IPS-20b (cell line): ENCODE data around the gene HOXB3.

Experiments used
- H3K27ac ChIP-seq: one replicate; pipeline ENCODE4 v1.5.1; 2013; ENCODE audit warnings: low read length
- H3K27me3 ChIP-seq: 2 replicates; pipeline ENCODE4 v1.6.1; 2013; ENCODE audit warnings: mild to moderate bottlenecking, low read length, inconsistent platforms; ENCODE audit not compliant: insufficient read depth
- H3K36me3 ChIP-seq: 2 replicates; pipeline ENCODE4 v1.6.1; 2013; ENCODE audit warnings: low read depth, mild to moderate bottlenecking, inconsistent platforms, low read length, moderate library complexity; ENCODE audit not compliant: insufficient read depth
- H3K4me1 ChIP-seq: 2 replicates; pipeline ENCODE4 v1.6.1; 2013; ENCODE audit warnings: mild to moderate bottlenecking, control low read depth, inconsistent platforms, low read length, moderate library complexity; ENCODE audit not compliant: insufficient read depth
- H3K4me3 ChIP-seq: 2 replicates; pipeline ENCODE4 v1.5.1; 2013; ENCODE audit warnings: mild to moderate bottlenecking, low read length, inconsistent platforms
- H3K9ac ChIP-seq: 2 replicates; pipeline ENCODE4 v1.6.1; 2013; ENCODE audit warnings: low read depth, mild to moderate bottlenecking, inconsistent platforms, low read length, moderate library complexity
- H3K9me3 ChIP-seq: 2 replicates; pipeline ENCODE4 v1.6.1; 2013; ENCODE audit warnings: mild to moderate bottlenecking, low read depth, low read length, inconsistent platforms; ENCODE audit not compliant: insufficient read depth

The HOXB3 gene

DNA sequence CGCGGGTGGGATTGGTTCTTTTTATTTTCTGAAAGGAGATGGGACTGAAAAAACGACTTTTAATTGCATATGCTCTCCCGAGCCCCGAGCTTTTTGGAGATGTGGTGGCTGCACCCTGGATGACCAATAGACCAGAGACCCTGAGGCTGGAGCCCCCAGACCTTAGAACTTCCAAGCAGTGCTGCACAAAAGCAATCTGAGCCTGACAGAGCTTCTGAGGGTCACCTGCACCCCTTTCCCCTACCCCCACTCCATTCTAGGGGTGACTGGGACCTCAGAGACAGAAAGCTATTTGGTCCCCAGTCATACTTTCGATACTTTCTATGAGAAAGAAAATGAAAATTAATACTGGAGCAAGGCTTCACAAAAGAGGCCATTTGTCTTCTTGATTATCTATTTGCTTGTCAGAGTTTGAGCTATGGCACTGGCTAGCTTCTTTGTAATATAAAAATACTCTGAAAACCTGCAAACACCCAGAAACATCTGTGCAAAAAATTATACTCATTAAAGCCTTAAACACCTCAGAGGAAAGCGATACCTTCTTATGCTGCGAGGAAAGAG is 15.5 kb downstream of the HOXB3 start:
- Histone ChIP-seq H3K9me3 (no peaks in the 10 kb centered on the region; the same call in 1 of the 2 replicates), H3K4me1 (no peaks in the 10 kb centered on the region), H3K27ac (no peak overlapping the region), H3K4me3 (no peak overlapping the region), H3K27me3 (peaks cover 100% of the 10 kb centered on the region), H3K9ac (no peak overlapping the region), H3K36me3 (no peaks in the 10 kb centered on the region)

DNA sequence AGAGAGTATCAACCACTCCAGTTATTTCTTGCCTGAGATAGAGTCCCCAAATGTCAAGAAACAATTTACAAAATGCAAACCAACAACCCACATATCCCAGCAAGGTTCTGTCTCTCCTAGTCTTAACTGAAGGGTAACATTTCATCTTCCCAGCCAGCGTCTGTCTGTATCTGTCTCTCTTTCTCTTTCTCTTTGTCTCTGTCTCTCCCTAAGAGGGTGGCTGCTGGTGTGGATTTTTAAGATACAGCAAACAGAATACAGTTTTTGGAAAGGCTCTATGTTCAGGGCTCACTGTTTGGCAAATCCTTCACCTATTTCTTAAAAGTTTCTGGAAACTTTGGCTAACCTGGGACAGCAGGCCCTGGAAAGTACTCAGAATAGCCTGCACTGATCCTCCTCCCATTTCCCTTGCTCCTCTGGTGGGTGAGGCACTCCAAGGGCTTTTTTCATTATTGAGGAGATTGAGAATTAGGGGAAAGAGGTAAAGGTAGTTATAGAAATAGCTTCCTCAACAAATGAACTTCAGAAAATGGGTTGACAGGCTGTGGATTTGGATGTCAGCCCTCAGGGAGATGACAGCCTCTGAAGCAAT is 18.1 kb downstream of the HOXB3 start:
- H3K4me1 ChIP-seq, result no peaks in the 10 kb centered on the region
- H3K27ac ChIP-seq, result no peak overlapping the region
- no peak overlapping the region for H3K4me3 ChIP-seq
- no peak overlapping the region for H3K9ac ChIP-seq
- H3K9me3 ChIP-seq, result no peaks in the 10 kb centered on the region; the same call in none of the 2 replicates
- no peaks in the 10 kb centered on the region for H3K36me3 ChIP-seq
- H3K27me3 ChIP-seq, result peaks cover 100% of the 10 kb centered on the region

DNA sequence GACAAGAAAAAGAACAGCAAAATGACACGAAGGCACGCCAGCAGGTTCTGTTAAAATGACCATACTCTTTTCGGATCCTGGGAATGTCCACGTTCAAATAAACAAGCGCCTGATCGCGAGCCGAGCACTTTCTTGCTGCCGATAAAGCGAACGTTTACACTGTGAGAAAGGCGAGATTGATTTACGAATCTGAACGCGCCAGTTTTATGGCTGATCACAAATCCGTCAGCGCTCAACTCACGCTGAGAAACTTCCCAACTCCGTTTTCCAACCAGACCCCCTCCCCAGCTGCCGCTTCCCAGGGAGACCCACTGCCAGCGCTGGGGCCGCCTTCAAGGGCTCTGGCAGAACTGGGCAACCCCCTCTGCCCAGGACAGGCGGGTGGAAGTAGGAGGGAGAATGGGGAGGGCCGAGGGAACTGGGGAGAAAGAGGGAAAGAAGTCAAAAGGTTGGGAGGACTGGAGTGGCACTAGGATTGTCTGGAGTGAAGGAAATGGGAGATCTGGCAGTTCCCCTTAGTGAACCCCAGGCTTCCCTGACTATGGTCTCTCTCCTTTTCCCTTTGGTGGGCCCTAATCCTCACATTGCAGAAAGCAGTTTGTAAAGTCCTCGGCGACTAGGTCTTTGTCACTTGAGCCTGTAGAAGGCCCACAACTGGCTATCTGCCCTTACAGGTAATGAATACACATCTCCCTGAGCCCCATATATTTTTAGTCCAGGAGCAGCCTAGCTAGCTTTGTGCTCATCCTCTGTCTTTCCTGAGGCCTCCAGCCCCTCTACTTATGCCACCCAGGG is 18.8 kb downstream of the HOXB3 start:
- Histone ChIP-seq H3K36me3 (no peaks in the 10 kb centered on the region), H3K9me3 (no peaks in the 10 kb centered on the region; the same call in none of the 2 replicates), H3K9ac (no peak overlapping the region), H3K4me1 (no peaks in the 10 kb centered on the region), H3K27me3 (peaks cover 100% of the 10 kb centered on the region), H3K27ac (no peak overlapping the region), H3K4me3 (no peak overlapping the region)

DNA sequence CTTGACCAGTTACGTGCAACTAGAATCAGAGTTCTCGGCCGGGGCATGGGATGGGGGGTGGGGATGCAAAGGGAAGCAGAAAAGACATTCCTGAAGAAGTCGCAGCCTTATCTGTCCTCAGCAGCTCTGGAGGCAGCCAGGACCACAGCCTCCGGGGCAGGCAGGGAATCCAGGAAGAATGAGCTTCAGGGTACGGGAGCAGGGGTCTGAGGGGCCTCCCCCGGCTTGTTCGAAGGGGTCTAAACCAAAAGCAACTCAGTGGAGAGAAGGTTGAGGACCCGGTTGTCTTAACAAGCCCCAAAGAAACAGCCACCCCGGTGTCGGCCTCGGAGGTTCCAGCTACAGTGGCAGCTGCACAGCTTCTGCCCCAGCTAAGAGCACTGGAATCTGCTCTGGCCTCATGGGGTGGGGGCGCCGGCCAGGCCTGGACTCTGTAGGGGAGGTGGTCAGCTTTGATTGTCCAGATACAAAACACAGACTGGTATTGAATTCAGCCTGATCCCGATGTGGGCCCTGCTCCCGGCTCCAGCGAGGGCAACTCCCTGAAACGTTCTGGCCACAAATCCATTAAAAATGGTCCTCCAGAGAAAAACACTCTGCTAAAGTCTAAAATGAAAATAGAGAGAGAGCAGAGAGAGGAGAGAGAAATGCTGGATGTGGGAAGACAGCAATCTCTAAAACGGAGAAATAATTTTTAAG is 19.6 kb downstream of the HOXB3 start:
- Histone ChIP-seq H3K9me3 (peaks cover 2% of the 10 kb centered on the region), H3K27ac (no peak overlapping the region), H3K4me1 (no peaks in the 10 kb centered on the region), H3K4me3 (no peak overlapping the region), H3K27me3 (peaks cover 100% of the 10 kb centered on the region), H3K36me3 (no peaks in the 10 kb centered on the region), H3K9ac (no peak overlapping the region)

DNA sequence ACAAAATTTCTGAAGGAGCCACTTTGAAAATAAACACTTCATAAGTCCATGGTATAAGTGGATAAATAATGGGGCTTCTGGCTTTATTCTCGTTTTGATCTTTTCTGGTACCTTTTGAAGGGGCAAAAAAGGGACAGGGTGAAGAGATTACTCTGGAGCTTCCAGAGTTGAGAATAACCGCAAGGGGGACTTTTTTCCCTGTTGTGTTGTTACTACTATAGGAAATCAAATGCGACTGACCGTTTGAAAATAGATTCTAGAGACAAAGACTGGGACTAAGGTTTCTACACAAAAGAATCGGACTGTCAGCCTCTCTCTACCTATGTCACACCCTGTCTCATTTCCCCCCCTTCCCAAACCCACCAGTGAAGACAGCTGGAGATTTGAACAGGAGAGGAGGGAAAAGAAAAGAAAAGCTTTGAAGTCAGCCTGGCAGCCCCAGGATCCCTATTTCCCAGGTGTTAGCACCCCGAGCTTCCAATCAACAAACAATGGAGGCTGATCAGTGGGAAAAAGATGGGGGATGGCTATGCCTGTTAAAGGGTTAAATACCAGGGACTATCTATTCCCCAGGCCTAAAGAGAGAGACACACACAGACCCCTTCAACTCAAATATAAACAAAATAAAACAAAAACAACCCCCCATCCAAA is 20.2 kb downstream of the HOXB3 start:
- Histone ChIP-seq H3K27me3 (peaks cover 100% of the 10 kb centered on the region), H3K36me3 (no peaks in the 10 kb centered on the region), H3K4me1 (no peaks in the 10 kb centered on the region), H3K27ac (no peak overlapping the region), H3K9ac (no peak overlapping the region), H3K4me3 (no peak overlapping the region), H3K9me3 (peaks cover 5% of the 10 kb centered on the region)

DNA sequence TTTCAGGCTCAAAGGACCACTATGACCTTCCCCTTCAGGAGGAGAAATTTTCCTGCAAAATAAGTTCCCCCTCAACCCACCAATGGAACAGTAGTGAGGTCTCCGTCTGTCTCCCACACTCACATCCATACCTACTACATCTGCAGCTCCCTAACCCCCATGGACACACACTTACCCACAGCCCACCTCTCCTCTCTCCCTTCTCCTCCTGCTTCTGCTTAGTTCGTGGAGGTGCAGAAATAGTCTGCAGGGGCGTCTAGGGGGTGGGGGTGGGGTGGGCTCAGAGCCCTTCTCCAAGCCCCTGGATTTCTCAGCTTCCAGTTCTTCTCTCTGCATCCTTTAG is 20.8 kb downstream of the HOXB3 start:
- H3K36me3 ChIP-seq, result no peaks in the 10 kb centered on the region
- no peak overlapping the region for H3K4me3 ChIP-seq
- H3K9ac ChIP-seq, result no peak overlapping the region
- H3K27me3 ChIP-seq, result peaks cover 100% of the 10 kb centered on the region
- no peaks in the 10 kb centered on the region for H3K4me1 ChIP-seq
- peaks cover 9% of the 10 kb centered on the region for H3K9me3 ChIP-seq
- no peak overlapping the region for H3K27ac ChIP-seq

DNA sequence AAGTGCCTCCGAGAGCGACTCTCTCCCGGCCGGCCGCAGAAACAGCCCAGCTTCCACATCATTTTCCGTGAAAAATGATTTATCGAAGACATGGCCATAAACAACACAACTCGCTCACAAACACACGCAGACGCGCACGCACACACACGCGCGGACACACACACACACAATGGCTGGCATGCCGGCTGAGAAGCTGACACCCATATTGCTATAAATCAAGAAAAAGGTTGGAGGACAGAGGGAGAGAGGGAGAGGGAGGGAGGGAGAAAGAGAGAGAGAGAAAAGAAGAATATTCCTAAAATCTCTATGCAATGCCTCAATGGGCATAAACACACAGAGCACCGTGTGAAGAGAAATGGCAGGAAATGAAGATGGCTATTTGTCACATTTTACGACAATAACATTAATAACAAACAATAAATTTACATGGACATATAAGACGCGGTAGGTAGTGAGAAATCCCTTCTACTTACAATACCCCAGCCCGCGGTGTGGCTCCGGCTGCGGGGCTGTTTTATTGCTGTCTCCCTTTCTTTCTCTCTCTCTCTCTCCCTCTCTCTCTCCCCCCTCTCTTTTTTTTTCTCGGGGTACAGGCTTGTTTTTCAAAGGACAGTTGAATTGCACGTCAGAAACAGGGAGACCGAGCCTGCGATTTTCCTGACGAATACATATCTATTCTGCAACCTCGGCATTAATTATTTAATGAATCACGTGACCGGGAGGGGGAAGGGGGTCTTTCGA is 21.4 kb downstream of the HOXB3 start:
- Histone ChIP-seq H3K27ac (no peak overlapping the region), H3K4me1 (no peaks in the 10 kb centered on the region), H3K4me3 (no peak overlapping the region), H3K36me3 (no peaks in the 10 kb centered on the region), H3K9ac (no peak overlapping the region), H3K9me3 (peaks cover 9% of the 10 kb centered on the region), H3K27me3 (peaks cover 100% of the 10 kb centered on the region)

DNA sequence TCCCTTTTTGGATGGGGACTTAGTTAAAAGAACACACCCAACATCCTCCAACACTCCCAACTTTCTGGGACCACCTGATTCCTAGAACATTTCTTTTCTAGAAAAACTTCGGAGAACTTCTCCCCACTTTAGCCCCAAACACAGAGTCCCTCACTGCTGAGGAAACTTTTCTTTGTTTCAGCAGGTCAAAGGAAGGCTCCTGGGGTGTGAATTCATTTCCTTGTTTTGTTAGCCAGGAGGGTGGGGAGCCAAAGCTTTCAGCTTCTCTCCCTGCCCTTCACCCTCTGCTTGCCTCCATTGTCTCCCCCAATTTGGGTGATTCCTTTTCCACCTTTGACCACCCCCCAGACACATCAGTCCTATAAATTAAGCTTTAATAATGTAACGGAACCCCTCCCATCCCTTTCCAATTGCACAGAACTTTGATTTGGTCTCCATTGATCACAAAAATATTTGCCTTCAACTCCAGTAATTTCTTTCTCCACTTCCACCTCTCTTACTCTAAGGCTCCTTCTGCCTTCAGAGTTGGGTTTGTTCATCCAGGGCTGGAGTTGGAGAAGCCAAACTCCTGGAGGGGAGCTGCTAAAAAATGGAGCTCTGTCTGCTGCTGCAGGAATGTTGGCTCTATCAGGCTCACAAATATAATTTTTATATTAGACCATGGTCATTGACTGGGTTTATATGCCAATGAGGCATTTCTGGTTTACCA is 22.2 kb downstream of the HOXB3 start:
- Histone ChIP-seq H3K36me3 (no peaks in the 10 kb centered on the region), H3K9me3 (peaks cover 9% of the 10 kb centered on the region), H3K4me3 (no peak overlapping the region), H3K4me1 (no peaks in the 10 kb centered on the region), H3K9ac (no peak overlapping the region), H3K27me3 (peaks cover 100% of the 10 kb centered on the region), H3K27ac (no peak overlapping the region)

DNA sequence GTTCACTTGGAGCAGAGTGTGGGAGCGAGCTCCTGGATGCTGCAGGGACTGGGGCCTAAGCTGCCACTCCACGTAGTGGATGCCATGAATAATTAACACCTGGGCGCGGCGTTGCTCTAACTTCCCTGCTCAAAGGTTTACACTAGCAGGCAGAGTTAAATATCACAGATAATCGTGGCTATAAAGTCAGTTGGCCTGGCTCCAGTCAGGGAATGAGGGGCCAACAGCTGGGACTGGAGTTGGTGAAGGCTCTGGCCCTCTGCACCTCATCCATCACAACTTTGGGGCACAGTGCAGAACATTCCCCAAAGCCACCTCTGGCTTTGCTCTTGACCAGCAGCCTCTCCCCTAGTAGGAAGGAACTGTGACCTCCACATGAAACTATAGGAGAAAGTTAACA is 22.8 kb downstream of the HOXB3 start:
- no peak overlapping the region for H3K9ac ChIP-seq
- H3K27me3 ChIP-seq, result peaks cover 100% of the 10 kb centered on the region
- no peaks in the 10 kb centered on the region for H3K4me1 ChIP-seq
- H3K9me3 ChIP-seq, result peaks cover 9% of the 10 kb centered on the region
- no peak overlapping the region for H3K27ac ChIP-seq
- no peaks in the 10 kb centered on the region for H3K36me3 ChIP-seq
- no peak overlapping the region for H3K4me3 ChIP-seq

DNA sequence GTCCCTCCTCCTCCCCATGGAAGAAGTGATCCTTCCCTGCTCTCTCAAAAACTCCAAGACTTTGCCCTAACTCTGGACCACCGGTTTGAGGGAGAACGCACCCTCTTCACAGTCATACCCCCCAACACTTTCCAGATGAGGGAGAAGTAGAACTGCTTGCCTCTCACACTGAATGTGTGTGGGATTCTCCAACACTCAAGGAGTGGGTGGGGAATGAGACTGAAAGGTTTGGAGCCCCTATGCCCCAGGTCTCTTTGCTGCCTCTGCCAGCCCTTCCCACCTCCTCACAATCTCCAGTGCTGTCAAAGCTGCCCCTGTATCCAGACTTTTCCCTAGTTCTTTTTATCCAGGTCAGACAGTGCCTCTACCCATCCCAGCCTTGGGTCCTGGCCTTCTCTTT is 23.3 kb downstream of the HOXB3 start:
- no peak overlapping the region for H3K4me3 ChIP-seq
- H3K27ac ChIP-seq, result no peak overlapping the region
- H3K36me3 ChIP-seq, result no peaks in the 10 kb centered on the region
- peaks cover 9% of the 10 kb centered on the region for H3K9me3 ChIP-seq
- no peak overlapping the region for H3K9ac ChIP-seq
- peaks cover 100% of the 10 kb centered on the region for H3K27me3 ChIP-seq
- H3K4me1 ChIP-seq, result no peaks in the 10 kb centered on the region
